GM06990 (cell line): ENCODE data around the gene POLR2E.

Source experiments
- DNase-seq: peaks from one replicate; pipeline ENCODE4 v3.0.0-alpha.2; 2011; ENCODE audit not compliant: insufficient read length; ENCODE audit errors: extremely low read depth
- H3K27me3 ChIP-seq: replicated peaks from 2 replicates; pipeline ENCODE4 v1.6.0; 2011; ENCODE audit warnings: low read length; ENCODE audit not compliant: control insufficient read depth, insufficient read depth
- H3K36me3 ChIP-seq: 2 replicates; pipeline ENCODE4 v1.5.1; 2011; ENCODE audit warnings: low read length; ENCODE audit not compliant: control insufficient read depth, insufficient read depth
- H3K4me3 ChIP-seq: replicated peaks from 2 replicates; pipeline ENCODE4 v1.5.1; 2011; ENCODE audit warnings: low read depth, mild to moderate bottlenecking, control low read depth, low read length
- TF ChIP-seq, protein P1 (sequence below): IDR thresholded peaks from 2 replicates; pipeline ENCODE4 v1.5.1; 2011; ENCODE audit warnings: low read length, control low read depth, mild to moderate bottlenecking, inconsistent platforms; ENCODE audit not compliant: insufficient read depth, poor library complexity, severe bottlenecking

Gene POLR2E

DNA sequence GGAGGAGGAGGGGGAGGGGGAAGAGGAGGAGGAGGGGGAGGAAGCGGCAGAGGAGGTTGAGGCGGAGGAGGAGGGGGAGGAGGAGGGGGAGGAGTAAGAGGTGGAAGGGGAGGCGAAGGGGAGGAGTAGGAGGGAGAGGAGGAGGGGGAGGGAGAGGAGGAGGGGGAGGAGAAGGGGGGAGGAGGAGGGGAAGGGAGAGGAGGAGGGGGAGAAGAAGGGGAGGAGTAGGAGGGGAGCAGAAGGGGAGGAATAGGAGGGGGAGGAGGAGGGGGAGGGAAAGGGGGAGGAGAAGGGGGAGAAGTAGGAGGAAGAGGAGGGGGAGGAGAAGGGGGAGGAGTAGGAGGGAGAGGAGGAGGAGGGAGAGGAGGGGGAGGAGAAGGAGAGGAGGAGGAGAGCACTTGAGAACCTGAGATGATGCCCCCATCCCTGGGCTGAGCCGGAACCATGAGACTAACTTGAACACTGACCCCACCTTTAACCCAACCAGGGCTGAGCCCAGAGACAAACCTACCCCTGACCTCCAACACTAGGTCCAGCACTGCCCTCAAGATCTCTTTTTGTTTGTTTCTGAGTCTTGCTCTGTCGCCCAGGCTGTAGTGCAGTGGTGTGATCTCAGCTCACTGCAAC is 42.7 kb downstream of the POLR2E start:
- peaks cover 10% of the 10 kb centered on the region for H3K36me3 ChIP-seq
- no peaks in the 10 kb centered on the region for H3K27me3 ChIP-seq
- H3K4me3 ChIP-seq, result no peak overlapping the region
- TF ChIP-seq, protein P1, sequence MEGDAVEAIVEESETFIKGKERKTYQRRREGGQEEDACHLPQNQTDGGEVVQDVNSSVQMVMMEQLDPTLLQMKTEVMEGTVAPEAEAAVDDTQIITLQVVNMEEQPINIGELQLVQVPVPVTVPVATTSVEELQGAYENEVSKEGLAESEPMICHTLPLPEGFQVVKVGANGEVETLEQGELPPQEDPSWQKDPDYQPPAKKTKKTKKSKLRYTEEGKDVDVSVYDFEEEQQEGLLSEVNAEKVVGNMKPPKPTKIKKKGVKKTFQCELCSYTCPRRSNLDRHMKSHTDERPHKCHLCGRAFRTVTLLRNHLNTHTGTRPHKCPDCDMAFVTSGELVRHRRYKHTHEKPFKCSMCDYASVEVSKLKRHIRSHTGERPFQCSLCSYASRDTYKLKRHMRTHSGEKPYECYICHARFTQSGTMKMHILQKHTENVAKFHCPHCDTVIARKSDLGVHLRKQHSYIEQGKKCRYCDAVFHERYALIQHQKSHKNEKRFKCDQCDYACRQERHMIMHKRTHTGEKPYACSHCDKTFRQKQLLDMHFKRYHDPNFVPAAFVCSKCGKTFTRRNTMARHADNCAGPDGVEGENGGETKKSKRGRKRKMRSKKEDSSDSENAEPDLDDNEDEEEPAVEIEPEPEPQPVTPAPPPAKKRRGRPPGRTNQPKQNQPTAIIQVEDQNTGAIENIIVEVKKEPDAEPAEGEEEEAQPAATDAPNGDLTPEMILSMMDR, result no peak
- DNase-seq, result no peak

DNA sequence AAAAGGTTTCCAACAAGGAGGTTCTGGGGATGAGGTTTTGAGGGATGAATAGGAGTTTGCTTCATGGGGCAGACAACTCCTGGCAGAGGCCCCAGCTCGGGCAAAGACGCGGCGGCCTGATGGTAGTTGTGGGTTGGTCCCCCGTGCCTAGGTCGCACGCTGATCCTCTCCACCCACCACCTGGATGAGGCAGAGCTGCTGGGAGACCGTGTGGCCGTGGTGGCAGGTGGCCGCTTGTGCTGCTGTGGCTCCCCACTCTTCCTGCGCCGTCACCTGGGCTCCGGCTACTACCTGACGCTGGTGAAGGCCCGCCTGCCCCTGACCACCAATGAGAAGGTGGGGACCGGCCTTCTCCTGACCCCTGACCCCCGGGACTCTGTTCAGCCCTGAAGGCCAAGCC is 43.4 kb downstream of the POLR2E start:
- TF ChIP-seq, protein P1, result no peak
- Histone ChIP-seq H3K36me3 (peaks cover 10% of the 10 kb centered on the region), H3K4me3 (no peak overlapping the region), H3K27me3 (no peaks in the 10 kb centered on the region)
- no peak for DNase-seq

DNA sequence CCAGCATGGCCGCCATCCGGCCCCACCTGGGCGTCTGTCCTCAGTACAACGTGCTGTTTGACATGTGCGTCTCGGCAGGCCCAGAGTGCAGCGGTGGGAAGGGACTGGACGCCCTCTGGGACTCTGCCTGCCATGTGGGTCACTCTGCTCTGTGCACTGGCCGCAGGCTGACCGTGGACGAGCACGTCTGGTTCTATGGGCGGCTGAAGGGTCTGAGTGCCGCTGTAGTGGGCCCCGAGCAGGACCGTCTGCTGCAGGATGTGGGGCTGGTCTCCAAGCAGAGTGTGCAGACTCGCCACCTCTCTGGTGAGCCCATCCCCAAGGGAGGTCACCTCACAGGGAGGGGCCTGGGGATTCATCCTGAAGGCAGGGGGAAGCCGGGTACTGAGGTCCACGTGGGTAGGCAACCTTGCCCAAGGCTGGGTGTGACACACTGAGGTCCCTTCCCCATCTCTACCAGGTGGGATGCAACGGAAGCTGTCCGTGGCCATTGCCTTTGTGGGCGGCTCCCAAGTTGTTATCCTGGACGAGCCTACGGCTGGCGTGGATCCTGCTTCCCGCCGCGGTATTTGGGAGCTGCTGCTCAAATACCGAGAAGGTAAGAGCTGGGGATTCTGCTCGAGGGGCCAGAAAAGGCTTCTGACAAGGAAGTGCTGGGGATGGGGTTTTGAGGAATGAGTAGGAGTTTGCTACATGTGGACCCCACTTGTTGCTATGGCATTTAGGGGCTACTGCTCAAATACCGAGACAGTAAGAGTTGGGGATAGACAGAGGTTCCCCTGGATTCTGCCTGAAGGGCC is 44.0 kb downstream of the POLR2E start:
- TF ChIP-seq, protein P1, result no peak
- Histone ChIP-seq H3K4me3 (no peak overlapping the region), H3K27me3 (no peaks in the 10 kb centered on the region), H3K36me3 (peaks cover 9% of the 10 kb centered on the region)
- DNase-seq, result no peak

DNA sequence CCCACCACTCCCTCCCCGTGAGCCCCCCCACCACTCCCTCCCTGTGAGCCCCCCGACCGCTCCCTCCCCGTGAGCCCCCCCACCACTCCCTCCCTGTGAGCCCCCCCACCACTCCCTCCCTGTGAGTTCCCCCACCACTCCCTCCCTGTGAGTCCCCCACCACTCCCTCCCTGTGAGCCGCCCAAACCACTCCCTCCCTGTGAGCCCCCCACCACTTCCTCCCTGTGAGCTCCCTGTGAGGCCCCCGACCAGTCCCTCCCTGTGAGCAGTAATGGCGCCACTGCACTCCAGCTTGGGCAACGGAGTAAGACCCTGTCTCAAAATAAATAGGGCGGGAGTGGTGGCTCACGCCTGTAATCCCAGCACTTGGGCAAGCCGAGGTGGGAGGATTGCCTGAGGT is 45.4 kb downstream of the POLR2E start:
- peaks cover 10% of the 10 kb centered on the region for H3K36me3 ChIP-seq
- H3K27me3 ChIP-seq, result no peaks in the 10 kb centered on the region
- no peak overlapping the region for H3K4me3 ChIP-seq
- TF ChIP-seq, protein P1, result no peak
- DNase-seq, result no peak

DNA sequence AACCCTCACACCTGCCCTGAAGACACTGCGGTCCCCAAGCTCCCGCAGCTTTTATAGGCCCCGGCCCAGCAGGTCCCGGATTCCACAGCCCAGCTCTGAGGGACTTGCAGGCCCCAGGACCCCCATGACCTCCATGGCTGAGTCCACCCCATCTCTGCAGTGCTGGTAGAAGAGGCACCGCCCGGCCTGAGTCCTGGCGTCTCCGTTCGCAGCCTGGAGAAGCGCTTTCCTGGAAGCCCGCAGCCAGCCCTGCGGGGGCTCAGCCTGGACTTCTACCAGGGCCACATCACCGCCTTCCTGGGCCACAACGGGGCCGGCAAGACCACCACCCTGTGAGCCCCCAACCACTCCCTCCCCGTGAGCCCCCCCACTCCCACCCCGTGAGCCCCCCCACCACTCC is 46.1 kb downstream of the POLR2E start:
- TF ChIP-seq, protein P1, result no peak
- Histone ChIP-seq H3K27me3 (no peaks in the 10 kb centered on the region), H3K36me3 (peaks cover 11% of the 10 kb centered on the region), H3K4me3 (no peak overlapping the region)
- DNase-seq, result no peak

DNA sequence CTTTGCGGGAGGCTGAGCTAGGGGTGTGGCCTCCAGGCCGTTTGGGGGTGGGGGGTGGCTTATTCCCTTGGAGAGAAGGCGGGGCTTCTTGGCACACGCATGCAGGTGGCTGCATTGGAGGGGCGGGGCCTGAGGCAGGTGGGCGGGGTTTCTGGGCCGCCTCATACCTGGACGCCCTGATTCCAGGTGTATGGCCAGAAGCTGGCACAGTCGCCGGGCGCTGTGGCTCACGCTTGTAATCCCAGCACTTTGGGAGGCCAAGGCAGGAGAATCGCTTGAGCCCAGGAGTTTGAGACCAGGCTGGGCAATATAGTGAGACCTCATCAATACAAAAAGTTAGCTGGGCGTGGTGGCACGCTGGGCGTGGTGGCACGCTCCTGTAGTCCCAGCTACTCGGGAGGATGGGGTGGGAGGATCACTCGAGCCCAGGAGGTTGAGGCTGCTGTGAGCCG is 47.5 kb downstream of the POLR2E start:
- no peak for DNase-seq

More for the DNA sequence above, 47.5 kb downstream of the POLR2E start:
- Histone ChIP-seq H3K27me3 (no peaks in the 10 kb centered on the region), H3K36me3 (peaks cover 14% of the 10 kb centered on the region), H3K4me3 (no peak overlapping the region)
- TF ChIP-seq, protein P1, result no peak
